ENCODE measurements around the gene SLC5A5.

SLC5A5 gene

DNA sequence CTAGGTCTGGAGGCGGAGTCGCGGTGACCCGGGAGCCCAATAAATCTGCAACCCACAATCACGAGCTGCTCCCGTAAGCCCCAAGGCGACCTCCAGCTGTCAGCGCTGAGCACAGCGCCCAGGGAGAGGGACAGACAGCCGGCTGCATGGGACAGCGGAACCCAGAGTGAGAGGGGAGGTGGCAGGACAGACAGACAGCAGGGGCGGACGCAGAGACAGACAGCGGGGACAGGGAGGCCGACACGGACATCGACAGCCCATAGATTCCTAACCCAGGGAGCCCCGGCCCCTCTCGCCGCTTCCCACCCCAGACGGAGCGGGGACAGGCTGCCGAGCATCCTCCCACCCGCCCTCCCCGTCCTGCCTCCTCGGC is at the start of gene SLC5A5:
TSS of gene SLC5A5 (plus strand) at position 68 of the 373 bp plus-strand sequence. CDS start 375 bp downstream, outside the sequence.
- no peak for DNase-seq (ENCODE audit: low read depth, low spot score)

DNA sequence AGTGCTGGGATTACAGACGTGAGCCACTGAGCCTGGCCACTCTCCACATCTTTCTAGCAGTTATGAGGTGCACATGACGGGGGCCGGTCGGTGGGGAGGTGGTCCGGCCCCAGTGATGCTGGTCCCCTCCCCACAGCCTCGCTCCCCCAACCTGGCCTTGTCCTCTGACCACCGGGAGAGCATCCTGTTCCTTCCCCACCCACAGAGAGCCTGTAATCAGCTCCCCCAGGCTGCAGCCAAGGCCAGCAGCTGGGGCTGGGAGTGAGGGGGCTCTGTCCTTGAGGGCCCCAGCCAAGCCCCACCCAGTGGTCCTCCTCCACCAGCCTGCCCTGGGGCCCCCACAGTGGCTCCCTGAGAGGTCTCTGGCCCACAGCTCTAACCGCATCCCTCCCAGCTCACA is 47.4 kb upstream of the SLC5A5 start:
- DNase-seq (ENCODE audit: low read depth, low spot score): no peak

DNA sequence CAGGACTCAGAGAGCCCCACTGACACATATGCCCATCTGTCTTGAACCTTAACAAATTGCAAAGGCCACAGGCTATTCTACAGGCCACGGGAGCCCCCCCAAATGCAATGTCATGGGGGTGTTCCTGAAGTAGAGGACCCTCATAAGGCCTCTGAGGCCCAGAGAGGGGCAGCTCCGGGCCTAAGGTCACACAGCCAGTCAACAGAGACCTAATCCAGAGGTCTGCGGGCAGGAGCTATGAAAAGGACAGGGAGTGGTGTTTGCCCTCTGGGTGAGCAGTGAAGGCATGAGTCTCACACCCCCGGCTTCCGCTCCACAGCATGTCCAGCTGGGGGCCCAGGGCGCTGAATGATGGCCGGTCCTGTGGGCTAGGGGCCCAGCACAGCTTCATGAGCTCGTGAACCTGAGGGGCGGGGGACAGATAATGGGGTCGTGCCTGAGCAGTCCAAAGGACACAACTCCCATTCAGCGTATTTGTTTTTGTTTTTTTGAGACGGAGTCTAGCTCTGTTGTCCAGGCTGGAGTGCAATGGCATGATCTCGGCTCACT is 45.2 kb upstream of the SLC5A5 start:
- no peak for DNase-seq (ENCODE audit: low read depth, low spot score)

DNA sequence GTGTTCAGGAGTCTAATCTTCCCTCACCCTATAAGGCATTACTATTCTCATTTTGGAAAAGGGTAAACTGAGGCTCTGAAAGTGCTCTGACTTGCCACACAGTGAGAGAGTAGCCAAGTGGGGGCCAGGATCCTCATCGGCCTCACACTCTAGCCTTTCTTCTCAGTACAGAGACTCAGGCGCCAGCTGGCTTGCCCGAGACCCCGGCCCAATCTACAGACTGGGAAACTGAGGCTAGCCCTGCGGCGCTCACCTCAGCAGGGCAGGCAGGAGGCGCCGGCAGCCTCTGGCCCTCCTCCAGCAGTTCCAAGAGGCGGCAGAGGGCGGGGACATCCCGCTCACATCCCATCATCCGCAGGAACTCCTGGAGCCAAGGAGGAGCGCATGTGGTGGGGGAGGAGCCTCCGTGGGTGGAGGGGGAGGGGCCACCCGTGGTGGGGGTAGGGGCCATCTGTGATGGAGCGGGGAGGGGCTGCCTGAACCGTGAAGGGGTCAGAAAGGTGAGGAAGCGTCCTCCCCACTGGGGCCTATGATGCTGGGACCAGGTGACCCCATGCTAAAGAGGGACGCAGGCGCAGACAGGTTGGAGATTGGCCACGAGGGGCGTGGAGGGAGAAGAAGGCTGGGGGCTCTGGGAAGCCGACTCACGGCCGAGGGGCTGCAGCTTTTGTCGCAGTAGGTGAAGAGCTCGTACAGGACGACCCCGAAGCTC is 41.7 kb upstream of the SLC5A5 start:
- DNase-seq (ENCODE audit: low read depth, low spot score): no peak

DNA sequence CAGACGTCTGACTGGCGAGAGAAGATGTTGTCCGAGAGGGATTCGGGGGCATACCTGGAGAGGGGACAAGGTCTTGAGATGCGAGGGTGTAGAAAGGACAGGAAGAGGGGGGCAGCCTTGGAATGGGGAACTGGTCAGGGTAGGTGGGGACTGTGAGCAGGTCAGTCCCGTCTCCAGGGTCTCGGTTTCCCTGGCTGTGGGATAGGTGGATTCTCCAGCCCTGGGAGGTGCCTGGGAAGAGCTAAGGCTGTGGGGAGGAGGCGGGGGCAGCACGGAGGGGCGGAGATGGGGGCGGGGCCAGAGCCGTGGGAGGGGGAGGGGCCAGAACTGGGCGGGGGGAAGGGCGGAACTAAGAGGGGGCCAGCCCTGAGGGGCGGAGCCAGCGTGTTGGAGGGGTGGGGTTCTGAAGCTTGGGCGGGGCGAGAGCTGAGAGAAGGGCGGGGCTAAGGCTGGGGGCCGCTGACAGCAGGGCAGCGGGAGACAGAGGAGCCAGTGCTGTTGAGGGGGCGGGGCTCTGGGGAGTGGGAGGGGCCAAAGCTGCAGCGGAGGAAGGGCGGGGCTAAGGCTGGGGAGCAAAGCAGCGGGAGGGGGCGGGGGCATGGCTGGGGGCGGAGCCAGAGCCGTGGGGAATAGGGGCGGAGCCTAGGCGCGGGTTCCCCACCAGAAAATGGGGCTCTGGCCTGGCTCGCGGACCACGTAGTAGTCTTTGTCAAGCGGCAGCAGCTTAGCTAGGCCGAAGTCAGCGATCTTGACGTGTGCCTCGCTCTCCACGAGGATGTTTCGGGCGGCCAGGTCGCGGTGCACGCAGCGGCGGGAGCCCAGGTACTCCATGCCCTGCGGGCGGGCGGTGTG is 41.0 kb upstream of the SLC5A5 start:
- DNase-seq (ENCODE audit: low read depth, low spot score): no peak

DNA sequence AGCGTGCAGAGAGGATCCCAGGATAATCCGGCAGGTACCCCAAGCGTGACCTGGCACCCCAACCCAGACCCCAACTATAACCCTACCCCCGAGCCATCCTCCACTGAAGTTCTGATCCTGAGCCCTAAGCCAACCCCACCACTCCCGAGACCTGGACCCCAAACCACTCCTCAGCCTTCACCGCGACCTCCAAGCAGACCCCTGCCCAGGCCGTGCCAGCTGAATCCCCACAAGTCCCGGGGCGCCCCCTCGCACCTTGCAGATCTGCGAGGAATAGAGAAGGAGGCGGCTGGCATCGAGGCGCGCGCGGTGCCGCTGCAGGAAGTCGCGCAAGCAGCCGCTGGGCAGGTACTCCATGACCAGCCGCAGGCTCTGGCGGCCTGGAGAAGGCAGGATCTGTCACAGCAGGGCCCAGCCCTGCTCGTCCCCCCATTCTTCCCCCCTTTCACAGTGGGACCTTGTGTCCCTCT is 40.3 kb upstream of the SLC5A5 start:
- DNase-seq (ENCODE audit: low read depth, low spot score): no peak

DNA sequence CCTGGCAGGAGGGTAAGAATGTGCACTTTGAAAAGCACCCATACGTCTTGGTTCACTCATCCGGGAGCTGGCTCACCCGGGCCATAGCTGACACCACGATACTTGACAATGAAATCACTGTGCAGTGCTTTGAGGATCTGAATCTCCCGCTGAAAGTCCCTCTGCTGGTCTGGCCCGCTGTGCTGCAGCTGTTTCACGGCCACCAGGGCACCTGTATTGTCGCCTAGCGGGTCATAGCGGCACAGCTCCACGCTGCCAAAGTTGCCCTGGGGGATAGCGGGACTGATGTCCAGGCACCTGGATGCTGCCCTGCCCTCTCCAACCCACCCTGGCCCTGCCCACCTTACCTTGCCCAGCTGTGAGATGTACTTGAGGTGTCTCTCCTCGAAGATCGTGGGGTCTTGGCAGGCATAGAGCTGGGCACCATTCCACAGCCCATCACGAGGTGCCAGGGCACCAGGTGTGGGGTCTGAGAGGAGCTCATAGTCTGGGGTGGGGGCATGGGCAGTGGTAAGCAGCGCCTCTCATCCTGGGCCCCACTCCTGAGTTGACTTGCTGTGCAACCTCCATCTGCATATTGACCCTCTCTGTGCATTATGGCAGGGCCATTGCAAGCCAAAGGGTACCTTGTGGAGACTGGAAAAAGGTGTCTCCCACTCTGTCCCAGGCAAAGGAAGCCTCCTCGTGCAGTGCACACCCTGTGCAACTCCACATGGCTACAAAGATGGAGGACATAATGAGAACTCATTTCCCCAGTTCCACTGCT is 39.1 kb upstream of the SLC5A5 start:
- no peak for DNase-seq (ENCODE audit: low read depth, low spot score)

DNA sequence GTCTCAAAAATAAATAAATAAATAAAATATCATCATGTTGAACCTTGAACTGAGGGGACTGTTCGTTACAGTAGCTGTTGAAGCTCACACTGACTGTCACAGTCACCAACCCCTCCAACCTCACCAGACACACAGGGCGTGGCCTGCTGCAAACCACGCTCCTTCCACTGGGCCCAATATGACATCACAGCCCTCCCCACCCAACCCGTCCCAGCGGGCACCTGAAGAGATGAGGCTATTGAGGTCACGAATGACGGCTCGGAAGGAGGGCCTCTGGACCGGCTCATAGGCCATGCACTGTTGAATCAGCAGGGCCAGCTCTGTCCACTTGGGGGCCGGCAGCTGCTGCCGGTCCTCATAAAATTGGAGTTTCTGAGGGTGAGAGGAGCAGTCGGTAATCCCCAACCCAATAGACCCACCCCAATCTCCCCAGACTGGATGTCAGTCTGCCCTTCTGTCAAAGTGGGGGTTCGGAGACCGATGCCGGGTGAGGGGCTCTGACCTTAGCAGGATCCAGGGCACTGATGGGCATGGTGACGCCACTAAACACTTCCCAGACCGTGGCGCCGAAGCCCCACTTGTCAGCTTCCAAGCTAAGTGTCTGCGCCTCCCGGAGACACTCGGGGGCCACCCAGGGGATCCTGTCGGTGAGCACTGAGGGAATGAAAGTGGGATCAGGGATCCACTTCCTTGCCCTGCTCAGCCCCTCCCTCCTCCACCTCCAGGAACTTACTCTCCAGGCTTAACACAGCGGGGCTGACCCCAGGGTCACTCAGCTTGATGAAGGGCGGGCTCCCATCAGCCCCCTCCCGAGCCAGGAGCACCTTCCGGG is 37.2 kb upstream of the SLC5A5 start:
- DNase-seq (ENCODE audit: low read depth, low spot score): no peak

DNA sequence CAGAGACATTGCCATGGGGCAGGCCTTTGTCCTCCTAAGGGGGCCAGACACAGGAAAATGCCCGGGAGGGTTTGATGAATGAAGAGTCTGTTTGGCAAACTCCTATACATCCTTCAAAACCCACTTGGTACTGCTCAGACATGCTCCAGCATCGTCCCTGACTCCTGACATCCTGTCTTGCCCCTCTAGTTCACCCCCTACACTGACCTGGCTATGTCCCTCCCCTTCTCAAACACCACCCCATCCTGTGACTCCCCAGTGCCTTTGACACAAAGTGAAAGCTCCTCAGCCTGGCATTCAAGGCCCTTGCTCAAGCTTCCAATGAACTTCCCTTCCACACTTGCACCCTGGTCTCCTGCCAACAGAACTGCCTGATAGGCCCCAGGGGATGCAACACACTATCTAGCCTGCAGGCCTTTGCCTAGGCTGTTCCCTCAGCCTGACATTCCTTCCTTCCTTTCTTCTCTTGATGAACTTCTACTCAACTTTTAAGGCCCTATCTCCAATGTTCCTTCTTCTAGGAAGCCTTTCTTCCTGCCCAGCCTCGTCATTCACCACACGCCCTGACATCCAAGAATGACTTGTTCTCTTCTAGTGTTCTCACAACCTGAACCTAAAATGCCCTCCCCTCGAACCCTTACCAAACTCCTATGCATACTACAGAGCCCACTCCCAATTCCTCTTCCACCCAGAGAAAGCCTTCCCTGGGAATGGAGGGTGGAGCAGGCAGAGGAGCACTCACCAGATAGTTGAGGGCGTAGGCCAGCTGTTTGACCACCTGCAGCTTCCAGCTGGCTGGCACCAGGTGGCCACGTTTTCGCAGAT is 36.4 kb upstream of the SLC5A5 start:
- no peak for DNase-seq (ENCODE audit: low read depth, low spot score)

DNA sequence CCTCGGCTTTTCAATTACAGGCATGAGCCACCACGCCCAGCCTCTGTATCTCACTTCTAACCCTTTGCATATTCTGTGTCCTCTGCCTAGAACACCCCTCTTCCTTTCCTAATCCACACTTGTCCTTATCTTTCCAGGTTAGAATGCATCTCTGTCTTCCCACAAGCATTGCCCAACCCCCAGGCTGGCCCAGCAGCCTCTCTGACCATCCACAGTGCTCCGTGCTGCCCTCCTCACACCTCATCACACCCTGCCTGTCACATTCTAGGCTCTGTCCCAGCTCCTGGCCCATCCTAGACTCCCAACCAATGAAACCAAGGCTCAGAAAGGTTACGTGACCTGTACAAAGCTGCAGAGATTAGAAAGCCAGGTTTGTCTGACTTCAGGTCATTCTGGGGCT is 35.2 kb upstream of the SLC5A5 start:
- DNase-seq (ENCODE audit: low read depth, low spot score): no peak

DNA sequence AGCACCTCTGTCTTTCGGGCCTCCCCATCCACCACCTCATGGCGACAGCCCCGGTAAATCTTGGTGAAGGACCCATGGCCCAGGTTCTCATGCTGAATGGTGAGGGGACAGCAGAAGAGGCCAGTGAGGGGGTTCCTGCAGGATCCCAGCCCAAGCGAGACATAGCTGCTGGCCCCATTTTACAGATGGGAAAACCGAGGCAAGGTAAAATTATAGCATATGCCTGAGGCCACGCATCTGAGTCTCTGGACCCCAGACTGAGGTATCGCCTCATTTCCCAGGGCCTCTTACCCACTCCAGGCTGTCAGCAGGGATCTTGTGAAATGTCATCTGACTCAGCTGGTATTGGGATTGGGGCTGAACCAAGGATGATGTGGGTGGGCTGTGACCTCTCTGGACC is 33.8 kb upstream of the SLC5A5 start:
- no peak for DNase-seq (ENCODE audit: low read depth, low spot score)

DNA sequence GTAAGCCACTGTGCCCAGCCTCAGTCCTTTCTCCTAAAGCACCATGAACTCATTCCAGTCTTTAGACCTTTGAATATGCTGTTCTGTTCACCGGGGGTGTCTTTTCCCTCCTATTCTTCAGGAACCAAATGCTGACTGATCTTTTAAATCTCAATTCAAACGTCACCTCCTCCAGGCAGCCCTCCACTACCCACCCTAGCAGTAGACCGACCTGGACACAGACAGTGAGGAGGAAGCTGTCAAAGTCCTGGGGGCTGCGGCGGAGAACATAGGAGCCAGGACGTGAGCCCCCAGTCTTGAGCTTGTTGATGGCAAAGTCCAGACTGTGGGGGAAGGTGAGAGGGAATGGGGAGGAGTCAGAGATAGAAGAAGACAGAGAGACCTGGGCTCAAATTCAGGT is 31.7 kb upstream of the SLC5A5 start:
- DNase-seq (ENCODE audit: low read depth, low spot score): no peak

DNA sequence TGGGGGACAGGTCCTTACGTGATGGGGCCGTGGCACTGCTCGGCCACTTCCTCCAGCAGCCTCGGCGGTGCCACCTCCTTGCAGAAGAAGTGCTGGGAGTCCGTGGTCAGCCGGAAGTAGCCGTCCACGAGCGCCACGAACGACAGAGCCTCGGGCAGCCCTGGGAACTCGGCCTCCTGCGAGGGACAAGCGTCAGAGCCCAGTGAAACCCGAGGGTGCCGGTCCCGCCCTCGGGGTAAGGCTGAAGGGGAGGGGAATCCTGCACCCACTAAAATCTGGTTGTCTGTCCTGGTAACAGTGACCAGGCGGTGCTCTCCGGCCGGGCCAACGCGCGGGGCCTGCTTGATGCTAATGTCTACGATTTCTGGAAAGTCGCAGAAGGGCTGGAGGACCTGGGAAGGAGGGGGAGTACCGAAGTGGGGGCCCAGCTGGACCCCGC is 30.4 kb upstream of the SLC5A5 start:
- DNase-seq (ENCODE audit: low read depth, low spot score): no peak

DNA sequence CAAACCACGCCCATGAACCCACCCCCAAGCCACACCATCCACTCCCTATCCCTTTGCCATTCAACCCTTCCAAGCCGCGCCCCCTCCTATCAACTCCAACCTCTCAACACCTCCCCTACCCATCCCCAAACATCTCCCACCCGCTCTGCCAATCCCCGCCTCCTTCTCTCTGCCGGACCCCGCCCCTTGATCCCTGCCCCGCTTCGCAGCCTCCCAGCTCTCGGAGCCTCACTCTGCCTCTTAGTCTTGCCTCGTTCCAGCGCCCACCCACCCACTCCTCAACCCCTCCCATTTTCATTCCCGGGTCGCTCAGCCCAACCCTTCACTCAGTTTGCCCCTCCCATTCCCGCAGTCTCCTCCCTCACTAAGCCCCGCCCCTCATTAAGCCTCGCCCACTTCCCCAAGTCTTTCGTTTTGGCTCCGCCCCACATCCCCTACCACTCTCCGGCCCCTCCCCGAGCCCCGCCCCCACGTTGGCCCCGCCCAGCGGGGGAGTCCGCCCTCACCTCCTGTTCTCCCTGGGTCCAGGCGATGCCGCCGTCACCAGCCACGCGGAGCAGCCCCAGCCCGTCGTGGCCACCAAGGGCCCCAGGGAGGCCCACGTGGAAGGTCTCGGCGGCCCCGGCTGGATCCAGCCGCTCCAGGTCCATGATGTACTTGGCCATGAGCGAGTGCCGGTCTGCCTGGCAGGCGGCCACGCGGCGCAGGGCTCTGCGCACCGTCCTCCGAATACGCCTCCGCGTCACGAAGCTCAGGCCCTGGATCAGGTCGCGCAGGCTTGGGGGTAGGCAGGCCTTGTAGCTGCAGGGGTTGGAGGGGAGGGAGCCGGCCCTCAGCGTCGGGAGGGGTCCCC is 29.7 kb upstream of the SLC5A5 start:
- no peak for DNase-seq (ENCODE audit: low read depth, low spot score)

DNA sequence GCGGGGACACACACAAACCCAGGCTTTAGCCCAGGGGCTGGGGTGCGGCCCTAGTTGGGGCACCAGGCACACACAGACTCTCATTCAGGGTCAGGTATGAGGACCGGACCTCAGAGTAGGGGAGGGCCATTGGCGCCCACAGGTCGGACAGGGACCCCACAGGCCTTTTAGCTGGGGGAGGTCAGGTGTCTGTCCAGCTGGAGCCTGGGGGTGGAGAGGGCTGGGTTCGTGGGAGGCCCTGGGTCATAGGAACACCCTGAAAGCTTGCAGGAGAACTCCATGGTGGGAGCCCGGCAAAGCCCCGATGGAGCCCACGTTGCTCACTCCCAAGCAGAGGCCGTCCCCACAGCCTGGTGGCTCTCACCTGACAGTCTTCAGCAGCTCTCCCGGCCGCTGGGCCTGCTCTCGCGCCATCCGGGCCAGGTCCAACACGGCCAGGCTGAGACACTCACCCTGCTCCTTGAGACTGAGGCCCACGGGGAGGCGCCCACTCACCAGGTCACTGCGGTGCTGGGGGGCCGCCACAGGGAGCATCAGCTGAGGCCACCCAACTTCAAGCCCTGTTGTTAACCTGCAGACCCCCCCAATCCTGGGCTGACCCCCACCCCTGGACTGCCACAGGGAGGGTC is 29.0 kb upstream of the SLC5A5 start:
- DNase-seq (ENCODE audit: low read depth, low spot score): no peak

DNA sequence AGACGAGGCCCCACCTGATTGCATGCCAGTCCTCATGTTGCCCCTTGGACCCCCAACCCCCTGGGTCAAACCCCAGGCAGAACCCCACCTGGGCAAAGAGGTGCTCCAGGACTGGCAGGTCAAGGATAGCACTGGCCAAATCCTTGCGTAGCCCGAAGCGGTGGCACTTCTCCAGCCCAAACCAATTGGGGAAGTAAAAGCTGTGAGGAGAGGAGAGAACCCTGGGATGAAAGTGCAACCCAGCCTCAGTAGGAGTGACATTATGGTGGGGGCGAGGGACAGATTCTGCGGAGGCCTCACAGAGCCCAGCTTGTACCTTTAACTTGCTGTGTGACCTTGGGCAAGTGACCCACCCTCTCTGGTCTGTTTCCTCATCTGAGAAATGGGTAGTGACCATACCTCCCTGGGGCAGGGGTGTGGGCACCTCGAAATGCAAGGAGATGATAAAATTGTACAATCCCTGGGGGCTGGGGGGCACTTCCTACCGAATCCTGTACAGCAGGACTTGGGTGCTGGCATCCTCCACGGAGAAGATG is 28.4 kb upstream of the SLC5A5 start:
- no peak for DNase-seq (ENCODE audit: low read depth, low spot score)

DNA sequence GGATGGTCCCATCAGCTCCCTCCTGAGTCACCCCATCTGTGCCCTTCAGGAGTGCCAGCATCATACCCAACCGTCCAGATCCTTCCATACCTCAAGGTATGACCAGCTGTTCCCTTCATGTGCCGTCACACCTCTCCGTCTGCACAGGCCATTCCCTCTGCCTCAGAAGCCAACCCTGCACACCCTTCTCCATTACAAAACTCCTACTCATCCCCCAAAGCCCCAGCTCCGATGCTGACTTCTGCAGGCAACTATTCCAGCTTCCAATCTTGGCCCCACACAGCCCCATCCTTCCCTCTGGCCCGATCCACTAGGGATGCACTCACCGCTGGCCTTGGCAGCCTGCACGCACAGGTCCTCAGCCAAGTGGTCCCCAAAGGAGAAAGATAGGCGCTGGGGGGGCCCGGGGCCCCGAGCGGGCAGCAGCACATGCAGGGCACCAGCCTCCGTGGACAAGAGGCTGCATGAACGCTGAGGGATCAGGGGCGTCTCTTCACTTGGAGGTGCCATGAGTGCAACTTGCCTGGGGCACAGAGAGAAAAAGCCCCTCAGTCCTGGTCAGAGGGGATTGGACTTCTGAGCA is 27.7 kb upstream of the SLC5A5 start:
- no peak for DNase-seq (ENCODE audit: low read depth, low spot score)

DNA sequence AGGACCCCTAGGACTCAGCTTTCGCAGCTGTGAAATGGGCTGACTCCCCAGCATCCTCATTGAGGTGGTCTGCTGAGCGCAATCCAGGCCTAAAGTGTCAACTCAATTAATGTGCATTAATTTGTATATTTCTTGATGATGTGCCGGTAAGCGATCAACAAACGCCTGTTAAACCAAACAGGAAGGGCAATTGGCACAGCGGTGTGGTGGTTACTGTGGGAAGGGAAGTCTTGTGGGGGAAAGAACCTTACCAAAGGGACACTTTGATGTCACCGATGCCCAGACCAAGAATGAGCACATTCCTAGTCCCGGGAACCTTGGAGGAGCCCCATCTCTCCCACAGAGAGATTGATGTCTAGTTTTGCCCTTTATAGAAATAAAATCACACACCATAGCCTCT is 25.6 kb upstream of the SLC5A5 start:
- DNase-seq (ENCODE audit: low read depth, low spot score): no peak
